ENCODE data around the gene TUBAL3. TPM values are rescaled to one million over a fixed set of nuclear protein-coding genes. Genes with fewer than 3 reads are reported as not detected.
A peak's percentile ranks its signal among the peaks of the same experiment; 100 is the strongest.

Gene TUBAL3
- total RNA-seq, 4 donors from 2014 or later = 0.21 to 0.22 TPM; not detected in 2

DNA sequence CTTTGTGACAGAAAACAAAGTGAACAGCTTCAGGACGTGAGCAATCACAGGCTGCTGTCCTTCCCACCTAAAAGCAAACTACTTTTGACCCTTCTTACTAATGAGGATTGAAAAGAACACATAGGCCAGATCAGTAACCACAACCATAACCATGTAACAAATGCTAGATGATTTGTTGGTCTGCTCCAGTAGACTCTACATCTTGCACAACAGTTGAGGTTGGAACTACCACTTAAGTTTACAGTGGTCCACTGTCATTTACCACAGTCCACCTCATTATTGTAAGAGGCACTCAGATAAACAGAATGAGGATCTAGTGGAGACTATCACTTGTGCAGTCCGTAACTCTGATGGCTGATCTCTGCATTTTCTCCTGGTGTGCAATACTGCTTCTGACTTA is 35.6 kb upstream of the TUBAL3 start:
- no peaks in the 10 kb centered on the region for H3K9me3 ChIP-seq
- H3K4me3 ChIP-seq = no peak overlapping the region
- WGBS, 2 donors = 92 to 93% methylated on average over 2 of the region's 2 CpGs
- H3K27me3 ChIP-seq = no peaks in the 10 kb centered on the region
- H3K4me1 ChIP-seq = peaks cover 0 to 16% (median 6%) of the 10 kb centered on the region in 4 donors
- no peak for TF ChIP-seq POLR2A (IDR thresholded peaks at IDR 0.05)
- TF ChIP-seq EP300 (IDR thresholded peaks at IDR 0.05) = no peak
- TF ChIP-seq, protein P1, sequence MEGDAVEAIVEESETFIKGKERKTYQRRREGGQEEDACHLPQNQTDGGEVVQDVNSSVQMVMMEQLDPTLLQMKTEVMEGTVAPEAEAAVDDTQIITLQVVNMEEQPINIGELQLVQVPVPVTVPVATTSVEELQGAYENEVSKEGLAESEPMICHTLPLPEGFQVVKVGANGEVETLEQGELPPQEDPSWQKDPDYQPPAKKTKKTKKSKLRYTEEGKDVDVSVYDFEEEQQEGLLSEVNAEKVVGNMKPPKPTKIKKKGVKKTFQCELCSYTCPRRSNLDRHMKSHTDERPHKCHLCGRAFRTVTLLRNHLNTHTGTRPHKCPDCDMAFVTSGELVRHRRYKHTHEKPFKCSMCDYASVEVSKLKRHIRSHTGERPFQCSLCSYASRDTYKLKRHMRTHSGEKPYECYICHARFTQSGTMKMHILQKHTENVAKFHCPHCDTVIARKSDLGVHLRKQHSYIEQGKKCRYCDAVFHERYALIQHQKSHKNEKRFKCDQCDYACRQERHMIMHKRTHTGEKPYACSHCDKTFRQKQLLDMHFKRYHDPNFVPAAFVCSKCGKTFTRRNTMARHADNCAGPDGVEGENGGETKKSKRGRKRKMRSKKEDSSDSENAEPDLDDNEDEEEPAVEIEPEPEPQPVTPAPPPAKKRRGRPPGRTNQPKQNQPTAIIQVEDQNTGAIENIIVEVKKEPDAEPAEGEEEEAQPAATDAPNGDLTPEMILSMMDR (IDR thresholded peaks at IDR 0.05) = no peak
- no peaks in the 10 kb centered on the region for H3K36me3 ChIP-seq
- no peak for DNase-seq (ENCODE audit: low spot score in 2 of 2)
- H3K27ac ChIP-seq = no peak overlapping the region

DNA sequence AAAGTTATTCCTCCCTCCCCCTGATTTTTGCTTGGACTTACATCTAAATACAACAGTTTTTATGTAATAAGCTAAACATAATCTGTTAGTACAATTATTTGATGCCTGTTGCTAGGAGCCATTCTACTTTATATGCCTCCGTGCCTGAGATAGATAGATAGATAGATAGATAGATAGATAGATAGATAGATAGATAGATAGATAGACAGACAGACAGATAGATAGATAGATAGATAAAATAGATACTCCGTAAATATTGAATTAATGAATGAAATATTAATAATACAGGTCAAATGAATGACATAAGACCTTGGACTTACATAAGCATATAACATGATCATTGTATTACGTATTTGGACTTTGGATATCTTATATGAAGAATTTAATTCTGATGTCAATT is 30.7 kb upstream of the TUBAL3 start:
- 91 to 94% methylated on average over 3 of the region's 3 CpGs for WGBS, 2 donors
- DNase-seq (ENCODE audit: low spot score in 2 of 2) = no peak
- Histone ChIP-seq H3K27me3 (no peaks in the 10 kb centered on the region), H3K9me3 (peaks cover 0 to 4% (median 0%) of the 10 kb centered on the region in 4 donors), H3K27ac (no peak overlapping the region), H3K36me3 (peaks cover 0 to 11% (median 0%) of the 10 kb centered on the region in 3 donors), H3K4me1 (no peaks in the 10 kb centered on the region), H3K4me3 (no peak overlapping the region)
- TF ChIP-seq, protein P1 (IDR thresholded peaks at IDR 0.05) = no peak
- TF ChIP-seq POLR2A (IDR thresholded peaks at IDR 0.05) (no peak), EP300 (IDR thresholded peaks at IDR 0.05) (no peak)

DNA sequence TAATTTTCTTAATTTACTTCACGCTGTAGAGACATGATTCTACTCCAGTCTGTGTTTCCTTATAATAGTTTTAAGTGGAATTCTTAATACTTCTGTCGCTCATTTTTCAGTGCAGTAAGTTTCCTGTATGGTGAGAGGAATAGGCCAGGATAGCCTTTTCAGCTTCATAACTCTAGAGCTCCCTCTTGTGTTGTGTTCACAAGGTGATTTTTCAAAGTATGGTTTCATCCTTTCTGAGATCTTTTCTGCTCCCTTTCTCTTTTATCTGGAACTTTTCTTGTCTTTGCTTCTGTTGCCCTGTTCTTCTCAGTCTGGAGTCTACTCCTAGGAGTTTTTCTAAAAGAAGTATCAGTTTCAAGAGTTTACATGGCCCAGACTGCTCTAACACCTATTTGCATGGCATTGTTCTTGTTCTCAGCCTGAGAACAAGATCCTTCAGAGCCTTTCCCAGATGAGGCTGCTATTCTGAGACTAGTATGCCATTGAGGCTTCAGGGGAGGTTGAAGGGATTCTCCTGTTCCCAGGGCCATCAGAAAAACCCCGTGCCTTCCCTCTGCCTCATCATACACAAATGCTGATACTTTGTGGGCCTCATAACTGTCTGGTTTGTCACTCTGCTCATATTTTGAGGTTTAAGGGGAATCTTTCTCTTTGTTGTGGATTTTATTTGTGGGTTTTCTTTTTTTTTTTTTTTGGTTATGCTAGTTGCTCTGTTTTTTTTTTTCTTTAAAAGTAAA is 29.6 kb upstream of the TUBAL3 start:
- Histone ChIP-seq H3K27ac (no peak overlapping the region), H3K36me3 (peaks cover 0 to 11% (median 0%) of the 10 kb centered on the region in 3 donors), H3K9me3 (peaks cover 0 to 4% (median 0%) of the 10 kb centered on the region in 4 donors), H3K4me3 (no peak overlapping the region), H3K4me1 (no peaks in the 10 kb centered on the region), H3K27me3 (no peaks in the 10 kb centered on the region)
- no peak for TF ChIP-seq POLR2A (IDR thresholded peaks at IDR 0.05)
- TF ChIP-seq, protein P1 (IDR thresholded peaks at IDR 0.05) = peak; percentile 32 to 60 (median 51)
- TF ChIP-seq EP300 (IDR thresholded peaks at IDR 0.05) = no peak
- DNase-seq (ENCODE audit: low spot score in 2 of 2) = no peak
- WGBS, 2 donors = 52 to 54% methylated on average over 3 of the region's 3 CpGs

DNA sequence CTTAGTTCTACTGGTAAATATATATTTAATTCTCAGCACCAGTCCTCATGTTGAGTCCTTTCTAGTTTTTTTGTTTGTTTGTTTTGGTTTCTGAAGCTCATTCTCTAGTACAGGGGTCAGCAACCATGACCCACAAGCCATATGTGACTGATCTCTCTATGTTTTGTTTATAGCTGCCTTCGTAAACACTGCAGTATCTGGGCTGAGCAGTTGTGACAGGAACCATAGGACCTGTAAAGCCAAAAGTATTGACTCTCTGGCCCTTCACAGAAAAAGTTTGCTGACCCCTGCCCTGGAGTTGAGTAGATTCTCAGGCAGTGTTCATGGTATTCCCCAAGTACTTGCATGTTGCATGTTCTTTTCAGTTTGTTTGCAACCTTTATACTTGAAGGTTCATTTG is 28.6 kb upstream of the TUBAL3 start:
- Histone ChIP-seq H3K27me3 (no peaks in the 10 kb centered on the region), H3K36me3 (peaks cover 0 to 11% (median 0%) of the 10 kb centered on the region in 3 donors), H3K9me3 (peaks cover 0 to 4% (median 0%) of the 10 kb centered on the region in 4 donors), H3K4me3 (no peak overlapping the region), H3K27ac (no peak overlapping the region), H3K4me1 (no peaks in the 10 kb centered on the region)
- 72% methylated on average over 1 of the region's 1 CpG for WGBS, 2 donors
- no peak for DNase-seq (ENCODE audit: low spot score in 2 of 2)
- TF ChIP-seq POLR2A (IDR thresholded peaks at IDR 0.05) = no peak

DNA sequence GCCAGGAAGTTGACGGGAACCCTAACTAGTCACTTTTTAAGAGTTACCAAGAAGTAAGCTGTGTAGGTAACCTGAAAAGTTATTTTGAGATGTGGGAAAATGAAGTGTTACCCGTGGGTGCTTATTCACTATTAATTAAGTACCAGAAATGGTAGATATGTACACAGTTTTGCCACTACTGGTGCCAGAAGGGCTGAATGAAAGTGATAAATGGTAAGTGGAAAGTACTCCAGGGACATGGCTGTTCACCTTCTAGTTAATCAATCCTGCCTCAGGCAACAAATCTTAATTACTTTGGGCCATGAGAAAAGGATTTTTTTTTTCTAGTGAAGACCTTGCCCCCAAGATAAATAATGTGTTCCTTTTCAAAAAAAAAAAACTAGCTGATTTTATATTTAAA is 23.5 kb upstream of the TUBAL3 start:
- TF ChIP-seq EP300 (IDR thresholded peaks at IDR 0.05) = no peak
- TF ChIP-seq, protein P1 (IDR thresholded peaks at IDR 0.05) = no peak
- TF ChIP-seq POLR2A (IDR thresholded peaks at IDR 0.05) = no peak

More for the DNA sequence above, 23.5 kb upstream of the TUBAL3 start:
- no peak overlapping the region for H3K27ac ChIP-seq
- H3K4me3 ChIP-seq = no peak overlapping the region
- peaks cover 0 to 21% (median 3%) of the 10 kb centered on the region in 4 donors for H3K4me1 ChIP-seq
- no peaks in the 10 kb centered on the region for H3K27me3 ChIP-seq
- H3K36me3 ChIP-seq = peaks cover 0 to 11% (median 0%) of the 10 kb centered on the region in 3 donors
- peaks cover 0 to 4% (median 0%) of the 10 kb centered on the region in 4 donors for H3K9me3 ChIP-seq
- no peak for DNase-seq (ENCODE audit: low spot score in 2 of 2)
- WGBS, 2 donors = 68% methylated on average over 2 of the region's 2 CpGs
